GM13976 (cell line): ENCODE measurements around the gene ZFPM1.

Experiments
- DNase-seq: peaks from one replicate; pipeline ENCODE4 v3.0.0; 2012; ENCODE audit warnings: low spot score
- CTCF ChIP-seq: IDR thresholded peaks from 2 replicates; pipeline ENCODE4 v1.5.1; 2012; ENCODE audit warnings: borderline replicate concordance, mild to moderate bottlenecking; ENCODE audit not compliant: insufficient read depth; ENCODE audit errors: extremely low read depth, missing control alignments, control extremely low read depth
- in situ Hi-C: fragments of 300-500 bp; cut with MboI; formaldehyde crosslinking; loops from one replicate; pipeline ENCODE4 v1.12.0; 2022; ENCODE audit warnings: low sequenced_read_pairs, mixed read lengths, inconsistent platforms; ENCODE audit not compliant: unreplicated experiment

ZFPM1 gene

DNA sequence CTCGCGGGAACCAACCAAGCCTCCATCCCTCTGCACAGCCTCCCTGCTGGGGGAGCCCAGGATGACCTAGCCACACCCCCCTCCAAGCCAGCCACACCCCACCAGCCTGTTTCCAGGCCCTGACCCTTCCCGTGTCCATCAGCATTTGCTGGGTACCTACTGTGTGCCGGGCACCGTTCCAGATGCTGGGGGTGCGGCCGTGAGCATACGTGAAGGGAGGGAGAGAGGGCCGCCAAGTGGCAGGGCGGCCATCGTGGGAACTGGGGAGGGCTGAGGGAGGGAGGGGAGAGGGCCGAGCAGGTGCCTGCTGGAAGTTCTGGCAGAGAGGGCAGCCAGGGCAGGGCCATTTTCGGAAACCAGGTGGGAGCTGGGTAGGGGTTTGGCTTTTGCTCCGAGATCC lies 23.1 kb downstream of the ZFPM1 start:
- TF ChIP-seq CTCF = no peak
- in situ Hi-C loops = no loop called here
- no peak for DNase-seq

DNA sequence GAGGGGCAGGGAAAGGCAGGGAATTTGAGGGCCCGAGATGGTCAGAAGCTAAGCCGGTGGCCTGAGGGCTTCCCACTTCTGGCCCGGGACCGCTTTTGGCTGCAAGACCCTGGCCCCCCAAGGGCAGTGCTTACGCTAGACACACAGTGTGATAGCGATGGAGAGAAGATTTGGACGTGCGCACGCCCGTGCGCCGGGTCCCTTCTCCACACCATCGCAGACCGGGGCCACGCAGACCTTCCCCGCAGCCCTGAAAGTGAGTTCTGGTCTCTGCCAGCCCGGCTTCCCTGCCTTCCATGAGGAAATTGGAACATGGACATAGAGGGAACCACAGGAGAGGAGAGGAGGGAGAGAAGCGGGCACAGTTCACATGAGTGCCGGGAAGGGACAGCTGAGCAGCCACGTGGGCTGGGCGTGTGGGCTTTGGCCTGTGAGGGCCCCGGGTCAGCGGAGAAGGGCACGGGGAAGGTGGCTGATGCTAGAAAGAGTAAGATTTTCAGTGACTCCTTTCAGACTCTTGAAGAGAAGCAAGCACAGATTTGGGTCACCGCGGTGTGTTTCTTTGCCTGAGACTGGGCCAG lies 23.8 kb downstream of the ZFPM1 start:
- no peak for DNase-seq
- no peak for TF ChIP-seq CTCF
- in situ Hi-C loops = no loop called here

- TF ChIP-seq CTCF = no peak
- in situ Hi-C loops = no loop called here
- no peak for DNase-seq
These were observed 24.8 kb downstream of the ZFPM1 start for GRCh38 chr16:88477631-88478519.

- no peak for TF ChIP-seq CTCF
- in situ Hi-C loops = no loop called here
These were observed 26.1 kb downstream of the ZFPM1 start for GRCh38 chr16:88478889-88479792.

GRCh38 chr16:88479793-88480760 lies 27.0 kb downstream of the ZFPM1 start:
- DNase-seq = peak; percentile 79
- in situ Hi-C loops = no loop called here
- no peak for TF ChIP-seq CTCF

More at GRCh38 chr16:88478889-88479792, 26.1 kb downstream of the ZFPM1 start:
- peak; percentile 68 for DNase-seq
